HG03139 (cell line): ENCODE measurements around the gene TTC34.
"Not testable (repeated sequence)": the region's sequence is repeated elsewhere in the genome, so short reads cannot be mapped to it uniquely, and the experiment has no call there.

Experiments used
- ATAC-seq: cut with Tn5 transposase; IDR thresholded peaks from one replicate; pipeline ENCODE4 v1.9.1; 2021; ENCODE audit not compliant: unreplicated experiment

TTC34 gene

DNA sequence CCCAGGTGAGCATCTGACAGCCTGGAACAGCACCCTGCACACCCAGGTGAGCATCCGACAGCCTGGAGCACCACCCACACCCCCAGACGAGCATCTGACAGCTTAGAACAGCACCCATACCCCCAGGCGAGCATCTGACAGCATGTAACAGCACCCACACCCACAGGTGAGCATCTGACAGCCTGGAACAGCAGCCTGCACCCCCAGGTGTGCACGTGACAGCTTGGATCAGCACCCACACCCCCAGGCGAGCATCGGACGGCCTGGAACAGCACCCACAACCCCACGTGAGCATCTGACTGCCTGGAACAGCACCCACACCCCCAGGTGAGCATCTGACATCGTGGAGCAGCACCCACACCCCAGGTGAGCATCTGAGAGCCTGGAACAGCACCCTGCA lies 116.6 kb downstream of the TTC34 start:
- not testable (repeated sequence) for ATAC-seq

DNA sequence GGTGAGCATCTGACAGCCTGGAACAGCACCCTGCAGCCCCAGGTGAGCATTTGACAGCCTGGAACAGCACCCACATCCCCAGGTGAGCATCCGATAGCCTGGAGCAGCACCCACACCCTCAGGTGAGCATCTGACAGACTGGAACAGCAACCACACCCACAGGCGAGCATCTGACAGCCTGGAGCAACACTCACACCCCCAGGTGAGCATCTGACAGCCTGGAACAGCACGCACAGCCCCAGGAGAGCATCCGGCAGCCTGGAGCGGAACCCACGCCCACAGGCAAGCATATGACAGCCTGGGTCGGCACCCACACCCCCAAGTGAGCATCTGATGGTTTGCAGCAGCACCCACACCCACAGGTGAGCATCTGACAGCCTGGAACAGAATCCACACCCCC lies 117.5 kb downstream of the TTC34 start:
- not testable (repeated sequence) for ATAC-seq

DNA sequence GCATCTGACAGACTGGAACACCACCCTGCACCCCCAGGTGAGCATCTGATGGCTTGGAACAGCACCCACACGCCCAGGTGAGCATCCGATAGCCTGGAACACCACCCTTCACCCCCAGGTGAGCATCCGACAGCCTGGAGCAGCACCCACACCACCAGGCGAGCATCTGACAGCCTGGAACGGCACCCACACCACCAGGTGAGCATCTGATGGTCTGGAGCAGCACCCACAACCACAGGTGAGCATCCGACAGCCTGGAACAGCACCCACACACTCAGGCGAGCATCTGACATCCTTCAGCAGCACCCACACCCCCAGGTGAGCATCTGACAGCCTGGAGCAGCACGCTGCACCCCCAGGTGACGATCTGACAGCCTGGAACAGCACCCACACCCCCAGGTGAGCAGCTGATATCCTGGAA lies 118.2 kb downstream of the TTC34 start:
- ATAC-seq = not testable (repeated sequence)

DNA sequence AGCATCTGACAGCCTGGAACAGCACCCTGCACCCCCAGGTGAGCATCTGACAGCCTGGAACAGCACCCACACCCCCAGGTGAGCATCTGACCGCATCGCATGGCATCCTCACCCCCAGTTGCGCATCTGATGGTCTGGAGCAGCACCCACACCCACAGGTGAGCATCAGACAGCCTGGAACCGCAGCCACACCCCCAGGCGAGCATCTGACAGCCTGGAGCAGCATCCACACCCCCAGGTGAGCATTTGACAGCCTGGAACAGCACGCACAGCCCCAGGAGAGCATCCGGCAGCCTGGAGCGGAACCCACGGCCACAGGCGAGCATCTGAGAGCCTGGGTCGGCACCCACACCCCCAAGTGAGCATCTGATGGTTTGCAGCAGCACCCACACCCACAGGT lies 118.6 kb downstream of the TTC34 start:
- not testable (repeated sequence) for ATAC-seq

DNA sequence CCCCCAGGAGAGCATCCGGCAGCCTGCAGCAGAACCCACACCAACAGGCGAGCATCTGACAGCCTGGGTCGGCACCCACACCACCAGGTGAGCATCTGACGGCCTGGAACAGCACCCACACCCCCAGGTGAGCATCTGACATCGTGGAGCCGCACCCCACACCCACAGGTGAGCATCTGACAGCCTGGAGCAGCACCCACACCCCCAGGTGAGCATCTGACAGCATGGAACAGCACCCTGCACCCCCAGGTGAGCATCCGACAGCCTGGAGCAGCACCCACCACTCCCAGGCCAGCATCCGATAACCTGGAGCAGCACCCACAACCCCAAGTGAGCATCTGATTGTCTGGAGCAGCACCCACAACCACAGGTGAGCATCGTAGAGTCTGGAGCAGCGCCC lies 124.8 kb downstream of the TTC34 start:
- not testable (repeated sequence) for ATAC-seq

DNA sequence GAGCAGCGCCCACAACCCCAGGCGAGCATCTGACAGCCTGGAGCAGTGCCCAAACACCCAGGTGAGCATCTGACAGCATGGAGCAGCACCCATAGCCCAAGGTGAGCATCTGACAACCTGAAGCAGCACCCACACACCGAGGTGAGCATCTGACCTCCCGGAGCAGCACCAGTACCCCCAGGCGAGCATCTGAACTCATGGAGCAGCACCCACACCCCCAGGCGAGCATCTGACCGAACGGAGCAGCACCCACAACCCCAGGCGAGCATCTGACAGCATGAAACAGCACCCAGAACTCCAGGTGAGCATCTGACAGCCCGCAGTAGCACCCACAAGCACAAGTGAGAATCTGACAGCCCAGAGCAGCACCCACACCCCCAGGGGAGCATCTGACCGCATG lies 129.8 kb downstream of the TTC34 start:
- not testable (repeated sequence) for ATAC-seq

DNA sequence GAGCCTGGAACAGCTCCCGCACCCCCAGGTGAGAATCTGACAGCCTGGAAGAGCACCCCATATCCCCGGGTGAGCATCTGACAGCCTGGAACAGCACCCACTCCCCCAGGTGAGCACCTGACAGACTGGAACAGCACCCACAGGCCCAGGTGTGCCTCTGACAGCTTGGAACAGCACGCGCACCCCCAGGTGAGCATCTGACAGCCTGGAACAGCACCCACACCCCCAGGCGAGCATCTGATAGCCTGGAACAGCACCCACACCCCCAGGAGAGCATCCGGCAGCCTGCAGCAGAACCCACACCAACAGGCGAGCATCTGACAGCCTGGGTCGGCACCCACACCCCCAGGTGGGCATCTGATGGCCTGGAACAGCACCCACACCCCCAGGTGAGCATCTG lies 141.7 kb downstream of the TTC34 start:
- not testable (repeated sequence) for ATAC-seq

DNA sequence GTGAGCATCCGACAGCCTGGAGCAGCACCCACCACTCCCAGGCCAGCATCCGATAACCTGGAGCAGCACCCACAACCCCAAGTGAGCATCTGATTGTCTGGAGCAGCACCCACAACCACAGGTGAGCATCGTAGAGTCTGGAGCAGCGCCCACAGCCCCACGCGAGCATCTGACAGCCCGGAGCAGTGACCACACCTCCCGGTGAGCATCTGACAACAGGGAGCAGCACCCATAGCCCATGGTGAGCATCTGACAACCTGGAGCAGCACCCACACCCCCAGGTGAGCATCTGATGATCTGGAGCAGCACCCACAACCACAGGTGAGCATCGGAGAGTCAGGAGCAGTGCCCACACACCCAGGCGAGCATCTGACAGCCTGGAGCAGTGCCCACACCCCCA lies 143.6 kb downstream of the TTC34 start:
- not testable (repeated sequence) for ATAC-seq

DNA sequence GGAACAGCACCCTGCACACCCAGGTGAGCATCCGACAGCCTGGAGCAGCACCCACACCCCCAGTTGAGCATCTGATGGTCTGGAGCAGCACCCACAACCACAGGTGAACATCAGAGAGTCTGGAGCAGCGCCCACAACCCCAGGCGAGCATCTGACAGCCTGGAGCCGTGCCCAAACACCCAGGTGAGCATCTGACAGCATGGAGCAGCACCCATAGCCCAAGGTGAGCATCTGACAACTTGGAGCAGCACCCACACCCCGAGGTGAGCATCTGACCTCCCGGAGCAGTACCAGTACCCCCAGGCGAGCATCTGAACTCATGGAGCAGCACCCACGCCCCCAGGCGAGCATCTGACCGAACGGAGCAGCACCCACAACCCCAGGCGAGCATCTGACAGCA lies 144.4 kb downstream of the TTC34 start:
- not testable (repeated sequence) for ATAC-seq

DNA sequence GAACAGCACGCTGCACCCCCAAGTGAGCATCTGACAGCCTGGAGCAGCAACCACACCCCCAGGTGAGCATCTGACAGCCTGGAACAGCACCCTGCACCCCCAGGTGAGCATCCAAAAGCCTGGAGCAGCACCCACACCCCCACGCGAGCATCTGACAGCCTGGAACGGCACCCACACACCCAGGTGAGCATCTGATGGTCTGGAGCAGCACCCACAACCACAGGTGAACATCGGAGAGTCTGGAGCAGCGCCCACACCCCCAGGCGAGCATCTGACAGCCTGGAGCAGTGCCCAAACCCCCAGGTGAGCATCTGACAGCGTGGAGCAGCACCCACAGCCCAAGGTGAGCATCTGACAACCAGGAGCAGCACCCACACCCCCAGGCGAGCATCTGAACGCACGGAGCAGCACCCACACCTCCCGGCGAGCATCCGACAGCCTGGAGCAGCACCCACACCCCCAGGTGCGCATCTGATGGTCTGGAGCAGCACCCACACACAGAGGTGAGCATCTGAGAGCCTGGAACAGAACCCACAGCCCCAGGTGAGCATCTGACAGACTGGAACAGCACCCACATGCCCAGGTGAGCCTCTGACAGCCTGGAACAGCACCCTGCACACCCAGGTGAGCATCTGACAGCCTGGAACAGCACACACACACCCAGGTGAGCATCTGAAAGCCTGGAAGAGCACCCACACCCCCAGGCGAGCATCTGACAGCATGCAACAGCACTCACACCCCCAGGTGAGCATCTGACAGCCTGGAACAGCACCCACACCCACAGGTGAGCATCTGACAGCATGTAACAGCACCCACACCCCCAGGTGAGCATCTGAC lies 145.7 kb downstream of the TTC34 start:
- ATAC-seq = not testable (repeated sequence)

DNA sequence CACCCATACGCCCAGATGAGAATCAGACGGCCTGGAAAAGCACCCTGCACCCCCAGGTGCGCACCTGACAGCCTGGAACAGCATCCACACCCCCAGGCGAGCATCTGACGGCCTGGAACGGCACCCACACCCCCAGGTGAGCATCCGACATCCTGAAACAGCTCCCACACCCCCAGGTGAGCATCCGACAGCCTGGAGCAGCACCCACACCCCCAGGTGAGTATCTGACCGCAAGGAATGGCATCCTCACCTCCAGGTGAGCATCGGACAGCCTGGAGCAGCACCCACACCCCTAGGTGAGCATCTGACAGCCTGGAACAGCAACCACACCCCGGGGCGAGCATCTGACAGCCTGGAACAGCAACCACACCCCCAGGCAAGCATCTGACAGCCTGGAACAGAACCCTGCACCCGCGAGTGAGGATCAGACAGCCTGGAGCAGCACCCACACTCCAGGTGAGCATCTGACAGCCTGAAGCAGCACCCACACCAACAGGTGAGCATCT lies 147.0 kb downstream of the TTC34 start:
- ATAC-seq = not testable (repeated sequence)

DNA sequence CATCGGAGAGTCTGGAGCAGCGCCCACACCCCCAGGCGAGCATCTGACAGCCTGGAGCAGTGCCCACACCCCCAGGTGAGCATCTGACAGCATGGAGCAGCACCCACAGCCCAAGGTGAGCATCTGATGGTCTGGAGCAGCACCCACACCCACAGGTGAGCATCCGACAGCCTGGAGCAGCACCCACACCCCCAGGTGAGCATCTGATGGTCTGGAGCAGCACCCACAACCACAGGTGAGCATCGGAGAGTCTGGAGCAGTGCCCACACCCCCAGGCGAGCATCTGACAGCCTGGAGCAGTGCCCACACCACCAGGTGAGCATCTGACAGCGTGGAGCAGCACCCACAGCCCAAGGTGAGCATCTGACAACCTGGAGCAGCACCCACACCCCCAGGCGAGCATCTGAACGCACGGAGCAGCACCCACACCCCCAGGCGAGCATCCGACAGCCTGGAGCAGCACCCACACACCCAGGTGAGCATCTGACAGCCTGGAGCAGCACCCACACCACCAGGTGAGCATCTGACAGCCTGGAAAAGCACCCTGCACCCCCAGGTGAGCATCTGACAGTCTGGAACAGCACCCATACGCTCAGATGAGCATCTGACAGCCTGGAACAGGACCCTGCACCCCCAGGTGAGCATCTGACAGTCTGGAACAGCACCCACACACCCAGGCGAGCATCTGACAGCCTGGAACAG lies 147.6 kb downstream of the TTC34 start:
- ATAC-seq = not testable (repeated sequence)

DNA sequence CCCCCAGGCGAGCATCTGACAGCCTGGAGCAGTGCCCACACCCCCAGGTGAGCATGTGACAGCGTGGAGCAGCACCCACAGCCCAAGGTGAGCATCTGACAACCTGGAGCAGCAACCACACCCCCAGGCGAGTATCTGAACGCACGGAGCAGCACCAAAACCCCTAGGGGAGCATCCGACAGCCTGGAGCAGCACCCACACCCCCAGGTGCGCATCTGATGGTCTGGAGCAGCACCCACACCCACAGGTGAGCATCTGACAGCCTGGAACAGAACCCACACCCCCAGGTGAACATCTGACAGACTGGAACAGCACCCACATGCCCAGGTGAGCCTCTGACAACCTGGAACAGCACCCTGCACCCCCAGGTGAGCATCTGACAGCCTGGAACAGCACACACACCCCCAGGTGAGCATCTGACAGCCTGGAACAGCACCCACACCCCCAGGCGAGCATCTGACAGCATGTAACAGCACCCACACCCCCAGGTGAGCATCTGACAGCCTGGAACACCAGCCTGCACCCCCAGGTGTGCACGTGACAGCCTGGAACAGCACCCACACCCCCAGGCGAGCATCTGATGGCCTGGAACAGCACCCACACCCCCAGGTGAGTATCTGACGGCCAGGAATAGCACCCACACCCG lies 148.4 kb downstream of the TTC34 start:
- not testable (repeated sequence) for ATAC-seq

DNA sequence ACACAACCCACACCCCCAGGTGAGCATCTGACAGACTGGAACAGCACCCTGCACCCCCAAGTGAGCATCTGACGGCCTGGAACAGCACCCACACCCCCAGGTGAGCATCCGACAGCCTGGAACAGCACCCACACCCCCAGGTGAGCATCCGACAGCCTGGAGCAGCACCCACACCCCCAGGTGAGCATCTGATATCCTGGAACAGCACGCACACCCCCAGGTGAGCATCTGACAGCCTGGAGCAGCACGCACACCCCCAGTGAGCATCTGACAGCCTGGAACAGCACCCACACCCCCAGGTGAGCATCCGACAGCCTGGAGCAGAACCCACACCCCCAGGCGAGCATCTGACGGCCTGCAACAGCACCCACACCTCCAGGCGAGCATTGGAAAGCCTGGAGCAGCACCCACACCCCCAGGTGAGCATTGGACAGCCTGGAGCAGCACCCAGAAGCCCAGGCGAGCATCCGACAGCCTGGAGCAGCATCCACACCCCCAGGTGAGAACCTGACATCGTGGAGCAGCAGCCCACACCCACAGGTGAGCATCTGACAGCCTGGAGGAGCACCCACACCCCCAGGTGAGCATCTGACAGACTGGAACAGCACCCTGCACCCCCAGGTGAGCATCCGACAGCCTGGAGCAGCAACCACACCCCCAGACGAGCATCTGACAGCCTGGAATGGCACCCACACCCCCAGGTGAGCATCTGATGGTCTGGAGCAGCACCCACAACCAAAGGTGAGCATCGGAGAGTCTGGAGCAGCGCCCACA lies 149.2 kb downstream of the TTC34 start:
- not testable (repeated sequence) for ATAC-seq

DNA sequence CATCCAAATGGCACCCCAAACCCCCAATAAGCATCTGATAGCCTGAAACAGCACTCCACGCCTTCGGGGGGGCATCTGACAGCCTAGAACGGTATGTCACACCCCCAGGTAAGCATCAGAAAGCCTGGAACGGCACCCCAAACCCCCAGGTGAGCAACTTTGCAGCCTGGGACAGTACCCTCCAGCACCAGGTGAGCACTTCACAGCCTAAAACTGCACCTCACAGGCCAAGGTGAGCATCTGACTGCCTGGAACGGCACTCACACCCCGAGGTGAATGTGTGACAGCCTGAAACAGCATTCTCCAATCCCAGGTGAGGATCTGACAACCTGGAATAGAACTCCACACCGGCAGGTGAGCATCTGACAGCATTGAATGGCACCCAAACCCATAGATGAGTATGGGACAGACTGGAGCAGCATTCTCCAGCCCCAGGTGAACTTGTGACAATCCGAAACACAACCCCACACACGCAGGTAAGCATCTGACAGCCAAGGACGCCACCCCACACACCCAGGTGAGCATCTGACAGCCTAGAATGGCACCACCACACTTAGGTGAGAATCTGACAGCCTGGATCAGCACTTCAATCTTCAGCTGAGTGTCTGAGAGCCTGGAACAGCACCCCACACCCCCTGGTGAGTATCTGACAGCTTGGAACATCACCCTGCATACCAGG lies 150.4 kb downstream of the TTC34 start:
- no peak for ATAC-seq

DNA sequence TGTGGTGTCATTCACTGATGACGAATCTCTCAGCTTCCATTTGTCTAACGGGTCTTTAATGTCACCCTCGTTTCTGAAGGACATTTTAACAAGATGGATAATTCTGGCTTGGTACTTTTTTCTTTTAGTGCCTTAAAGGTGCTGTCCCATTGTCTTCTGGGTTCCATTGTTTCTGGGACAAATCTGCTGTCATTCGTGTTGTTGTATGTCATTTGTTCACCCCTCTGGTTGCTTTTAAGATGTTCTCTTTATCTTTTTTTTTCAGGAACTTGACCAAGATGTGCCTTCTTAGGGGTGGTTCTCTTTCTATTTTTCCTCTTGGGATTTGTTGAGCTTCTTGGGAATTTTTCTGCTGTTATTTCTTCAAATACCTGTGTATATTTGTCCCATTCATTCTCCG lies 154.7 kb downstream of the TTC34 start:
- no peak for ATAC-seq

DNA sequence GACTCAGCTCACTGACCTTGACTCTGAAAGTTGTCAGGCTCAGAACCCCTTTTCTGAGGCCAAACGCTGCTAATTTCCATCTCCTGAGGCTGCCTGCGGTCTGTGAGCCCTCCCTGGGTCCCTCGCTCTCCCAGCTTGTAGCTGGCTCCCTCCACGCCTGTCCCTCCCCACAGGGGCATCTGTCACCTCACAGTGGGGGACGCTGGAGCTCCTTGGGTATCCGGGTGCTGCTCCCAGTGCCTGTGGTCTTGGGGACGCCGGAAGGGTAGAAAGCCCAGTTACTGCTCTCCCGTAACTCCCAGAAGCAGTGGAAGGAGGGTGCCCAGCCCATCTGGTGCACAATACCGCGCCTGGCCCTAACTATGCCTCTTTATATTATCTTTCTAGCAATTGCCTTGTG lies 155.7 kb downstream of the TTC34 start:
- no peak for ATAC-seq

DNA sequence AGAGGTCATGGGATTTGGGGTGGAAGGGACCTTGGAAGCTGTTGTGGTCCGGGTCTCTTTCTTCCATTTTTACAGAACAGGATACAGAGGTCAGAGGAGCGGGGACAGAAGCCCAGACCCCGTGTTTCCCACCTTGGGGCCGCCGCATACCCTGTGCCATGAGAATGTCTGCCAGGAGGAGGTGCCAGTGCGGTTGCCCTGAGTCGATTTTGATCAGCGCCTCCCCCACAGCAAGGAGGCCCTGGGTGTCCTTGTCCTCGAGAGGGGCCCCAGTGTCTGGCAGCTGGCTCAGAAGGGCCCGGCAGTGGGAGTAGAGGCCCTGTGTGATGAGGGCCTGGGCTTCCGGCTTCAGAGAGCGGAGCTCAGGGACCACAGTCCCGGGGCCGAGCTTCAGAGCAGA lies 156.3 kb downstream of the TTC34 start:
- no peak for ATAC-seq

DNA sequence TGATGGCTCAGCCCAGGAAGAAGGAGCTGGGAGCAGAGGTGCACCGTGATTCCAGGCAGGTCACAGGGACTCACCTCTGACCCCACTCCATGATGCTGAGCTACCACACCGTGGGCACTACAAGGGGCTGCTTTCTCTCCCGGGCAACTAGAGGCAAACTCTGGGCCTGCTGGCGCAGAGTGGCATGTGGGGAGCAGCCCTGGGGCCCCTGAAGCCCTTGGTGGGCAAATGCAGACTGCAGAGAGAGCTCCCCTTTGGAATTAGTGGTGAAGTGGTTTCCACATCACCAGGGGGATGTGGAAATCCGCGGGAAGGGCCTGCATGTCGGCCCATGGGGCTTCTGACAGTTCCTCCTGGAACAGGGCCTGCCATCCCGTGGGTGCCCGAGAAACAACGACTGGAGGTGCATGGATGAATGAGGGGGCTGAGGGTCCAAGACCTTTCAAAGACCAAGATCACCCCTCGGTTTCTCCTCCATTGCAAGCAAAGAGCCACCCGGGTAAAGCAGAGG lies 156.8 kb downstream of the TTC34 start:
- no peak for ATAC-seq

DNA sequence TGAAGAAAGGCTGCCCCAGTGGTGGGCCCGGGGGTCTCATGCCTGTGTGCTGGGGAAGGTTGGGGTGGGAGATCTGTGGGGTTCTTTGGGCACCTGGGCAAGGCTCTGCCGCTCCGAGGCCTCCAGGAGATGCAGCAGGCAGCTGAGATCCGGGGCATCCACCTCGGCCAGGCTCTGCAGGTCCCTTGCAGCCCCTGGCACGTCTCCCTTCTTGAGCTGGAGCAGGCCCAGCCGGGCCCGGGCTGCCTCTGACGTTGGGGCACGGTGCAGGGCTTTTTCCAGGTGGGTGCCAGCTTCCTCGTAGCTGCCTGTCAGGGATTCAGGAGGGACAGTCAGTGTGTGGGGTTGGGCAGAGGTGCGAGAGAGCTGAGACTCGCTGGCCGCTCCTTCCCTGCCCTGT lies 157.3 kb downstream of the TTC34 start:
- ATAC-seq = no peak
